Parietal lobe (tissue), 2 donors: Measurements from ENCODE around the gene FASTKD2. TPM values are rescaled to one million over a fixed set of nuclear protein-coding genes. Genes with fewer than 3 reads are reported as not detected.

ENCODE experiments used
- small RNA-seq: library from RNA; depleted of rRNA; stranded (forward); fragments of <200 nt; gene quantifications from one replicate; pipeline ENCODE3, GENCODE V24; 2014; ENCODE audit warnings: low replicate concordance
- total RNA-seq: library from RNA; depleted of rRNA; stranded (reverse); fragments of >200 nt; gene quantifications from one replicate; pipeline ENCODE4 v1.2.3, GENCODE V29; 2014

FASTKD2 gene
- 54.8 TPM for total RNA-seq

GRCh38 chr2:206765242-206766056 lies at the start of gene FASTKD2, which contains the start of gene MDH1B:
Gene FASTKD2 (plus strand): TSS chr2:206765606. CDS start chr2:206766694, 1,088 bp downstream.
Gene MDH1B (minus strand): TSS chr2:206765328. CDS start chr2:206765271, 57 bp downstream.

DNA sequence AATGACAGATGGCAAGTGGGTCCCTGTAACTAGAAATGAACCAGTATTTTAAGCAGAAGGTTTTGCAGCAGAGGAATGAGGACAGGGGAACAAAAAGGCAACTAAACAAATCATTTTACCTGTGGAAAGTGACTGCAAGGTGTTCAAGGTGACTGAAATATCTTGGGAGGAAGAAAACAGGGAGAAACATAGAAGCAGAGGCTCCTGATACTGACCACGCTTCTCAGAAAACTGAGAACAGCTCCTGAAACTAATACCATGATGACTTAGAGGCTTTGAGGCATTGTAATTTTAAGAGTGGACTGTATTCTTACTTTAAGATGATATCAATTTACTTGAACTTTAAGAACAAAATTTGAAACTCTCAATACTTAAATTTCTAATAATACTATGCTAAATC lies 47.1 kb upstream of the FASTKD2 start, which contains the start of gene DYTN:
Gene DYTN, minus strand, starts transcription at position 101 of the 400 bp plus-strand sequence. CDS start 117 bp downstream, outside the sequence.

Small RNA genes lying within 50 kb of the gene (small RNA-seq; reads per million reads assigned to genes)
- gene MIR3130-2 = not detected

Other genes starting within 250 kb of the FASTKD2 start
- gene FAM237A, start 123.1 kb upstream of the FASTKD2 start, total RNA-seq = not detected
- not detected for gene DYTN, start 47.2 kb upstream of the FASTKD2 start, total RNA-seq
- 4.7 TPM for gene MDH1B, start 278 bp upstream of the FASTKD2 start, total RNA-seq
- gene CPO, start 173.9 kb downstream of the FASTKD2 start, total RNA-seq = not detected